GM19351 (cell line): ENCODE measurements around the gene RNASE7.
"Not testable (repeated sequence)": the region's sequence is repeated elsewhere in the genome, so short reads cannot be mapped to it uniquely, and the experiment has no call there.

ENCODE experiments used
- ATAC-seq: cut with Tn5 transposase; IDR thresholded peaks from one replicate; pipeline ENCODE4 v1.9.1; 2021; ENCODE audit warnings: mild to moderate bottlenecking, moderate library complexity; ENCODE audit not compliant: unreplicated experiment

RNASE7 gene

GRCh38 chr14:21023174-21023573 is 19.0 kb upstream of the RNASE7 start:
- ATAC-seq = no peak

DNA sequence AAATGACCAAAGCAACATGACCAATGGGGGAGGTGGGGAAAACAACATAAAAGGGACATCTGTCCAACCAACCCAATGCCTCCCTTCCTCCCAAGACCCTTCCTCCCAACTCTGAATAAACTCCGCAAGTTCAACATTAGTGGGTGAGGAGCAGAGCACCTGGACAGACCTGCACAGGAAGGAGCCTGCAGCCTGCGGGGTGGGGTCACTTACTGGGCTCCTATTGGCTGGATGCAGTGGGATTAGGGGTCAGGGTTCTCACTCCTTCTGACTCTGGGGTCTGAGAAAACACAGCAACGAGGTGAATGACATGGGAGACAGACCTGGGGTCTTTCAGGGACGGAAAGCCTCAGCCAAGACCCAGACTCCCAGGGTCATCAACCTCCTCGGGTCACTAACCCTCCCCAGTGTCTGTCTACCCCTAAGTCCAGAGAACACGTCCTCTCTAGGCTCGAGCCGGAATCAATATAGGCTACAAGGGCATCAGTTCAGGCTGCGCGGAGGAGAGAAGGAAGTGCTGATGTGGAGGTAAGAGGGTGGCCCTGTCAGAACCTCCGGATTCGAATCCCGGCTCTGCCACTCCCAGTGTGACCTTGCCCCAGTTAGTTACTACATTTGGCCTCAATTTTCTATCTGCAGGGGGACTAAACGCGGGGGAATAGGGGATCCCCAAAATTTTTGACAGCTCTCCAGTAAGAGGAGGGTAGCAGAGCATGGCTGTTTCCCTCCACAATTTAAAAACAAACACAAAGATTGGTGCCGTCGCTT is 18.2 kb upstream of the RNASE7 start:
- no peak for ATAC-seq

- no peak for ATAC-seq
These were observed 17.4 kb upstream of the RNASE7 start, which contains the start of gene NDRG2 for GRCh38 chr14:21024585-21025370. Gene NDRG2, minus strand, starts transcription at chr14:21025061. Its CDS starts 1,746 bp downstream, at chr14:21023315.

- ATAC-seq = no peak
These were observed 16.5 kb upstream of the RNASE7 start for GRCh38 chr14:21025371-21026273.

DNA sequence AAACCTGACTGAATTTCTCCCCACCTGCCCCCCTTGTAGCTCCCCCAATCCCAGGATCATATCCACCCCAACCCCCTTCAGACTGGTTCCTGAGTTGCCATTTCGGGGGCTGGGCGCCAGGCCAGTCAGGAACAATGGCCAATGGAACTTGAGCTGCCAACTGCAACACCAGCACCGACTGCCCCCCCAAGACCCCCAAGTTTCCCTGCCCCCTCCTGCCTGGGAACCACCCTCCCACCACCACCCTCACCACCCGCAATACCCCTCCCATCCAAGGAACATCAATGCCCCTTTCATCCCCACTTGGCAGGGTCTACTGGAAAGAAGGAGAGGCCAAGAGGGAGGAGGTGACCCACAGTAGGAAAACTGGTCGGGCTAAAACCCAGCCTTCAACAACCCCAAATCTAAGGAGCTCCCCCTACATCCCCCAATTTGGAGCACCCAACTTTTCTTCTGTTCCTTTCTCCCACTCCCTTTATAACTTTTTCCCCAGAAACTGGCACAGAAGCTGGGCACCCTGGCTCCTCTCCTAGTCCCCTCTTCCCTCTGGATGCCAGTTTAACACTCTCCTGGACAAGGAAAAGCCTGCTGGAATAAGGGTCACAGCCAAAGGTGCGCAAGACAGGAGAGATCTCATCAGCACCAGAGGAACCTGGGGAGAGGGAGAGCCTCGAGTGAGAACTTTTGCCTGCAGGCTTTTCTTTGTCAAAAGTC is 15.7 kb upstream of the RNASE7 start:
- ATAC-seq = no peak

- ATAC-seq = no peak
These were observed 15.2 kb upstream of the RNASE7 start for GRCh38 chr14:21026988-21027315.

DNA sequence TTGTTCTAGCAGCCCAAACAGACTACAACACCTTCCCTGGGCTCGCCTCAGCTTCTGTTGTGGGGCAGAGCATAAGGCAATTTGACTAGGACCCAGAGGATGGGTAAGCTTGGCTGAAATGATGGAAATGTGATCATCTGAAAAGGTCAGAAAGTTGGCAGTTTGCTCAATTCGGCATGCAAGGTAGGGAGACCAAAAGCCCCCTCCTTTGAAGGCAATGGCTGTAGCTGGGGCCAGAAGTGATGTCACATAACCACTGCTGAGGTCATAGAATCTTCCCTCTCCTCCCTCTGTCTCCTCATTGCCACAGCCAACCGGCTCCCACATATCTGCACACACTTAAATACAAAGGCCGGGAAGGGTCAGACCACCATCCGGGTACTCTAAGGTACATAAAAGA is 12.2 kb upstream of the RNASE7 start, which contains the start of gene TPPP2:
TPPP2 (plus strand) TSS at position 301 of the 400 bp plus-strand sequence. CDS start 365 bp downstream, outside the sequence.
- no peak for ATAC-seq

DNA sequence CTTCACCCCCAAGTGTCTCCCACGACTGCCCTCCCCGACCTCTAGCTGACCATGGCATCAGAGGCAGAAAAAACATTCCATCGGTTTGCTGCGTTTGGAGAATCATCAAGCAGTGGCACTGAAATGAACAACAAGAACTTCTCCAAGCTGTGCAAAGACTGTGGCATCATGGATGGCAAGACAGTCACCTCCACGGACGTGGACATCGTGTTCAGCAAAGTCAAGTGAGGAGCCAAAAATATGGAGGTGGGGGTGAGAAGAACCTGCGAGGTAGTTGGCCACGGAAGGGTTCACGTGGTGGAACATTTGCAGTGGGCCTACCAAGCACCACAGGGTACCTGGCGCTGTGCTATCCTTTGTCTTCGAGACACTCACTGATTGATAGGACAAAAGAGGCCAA is 11.6 kb upstream of the RNASE7 start:
- no peak for ATAC-seq

DNA sequence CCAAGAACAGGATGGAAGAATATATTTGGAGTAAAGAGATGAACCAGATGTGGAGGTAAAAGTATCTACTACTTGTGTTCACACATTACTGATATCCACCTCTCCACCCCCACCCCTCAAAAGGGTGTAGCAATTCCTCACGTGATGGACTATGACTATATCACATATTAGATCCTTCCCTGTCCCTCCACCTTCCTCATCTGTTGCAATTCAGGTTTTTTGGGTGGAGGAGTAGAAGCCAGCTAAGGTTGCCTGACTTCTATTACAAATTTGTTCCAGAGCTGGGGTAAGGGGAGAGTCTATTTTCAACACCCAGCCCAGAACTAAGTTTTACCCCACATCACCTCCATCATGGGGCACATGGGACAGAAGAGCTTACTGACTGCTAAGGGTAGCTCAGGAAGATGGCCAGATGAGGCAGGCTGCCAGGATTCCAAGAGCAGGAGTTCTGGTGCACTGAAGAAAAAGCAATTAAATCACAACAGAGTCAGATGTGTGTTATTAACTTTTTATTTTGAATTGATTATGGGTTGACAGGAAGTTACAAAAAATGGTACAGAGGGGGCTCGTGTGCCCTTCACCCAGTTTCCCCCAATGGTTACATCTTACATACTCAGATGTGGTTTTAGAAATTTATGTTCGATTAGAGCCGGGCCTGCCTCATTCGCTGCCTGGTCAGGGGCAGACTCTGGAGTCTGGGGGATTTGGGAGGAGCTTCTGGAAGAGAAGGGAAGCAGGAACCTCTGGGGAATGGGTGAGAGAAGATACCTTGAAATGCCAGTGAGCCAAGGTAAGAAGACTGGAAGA is 9.6 kb upstream of the RNASE7 start:
- ATAC-seq = no peak

- ATAC-seq = no peak
These were observed 8.9 kb upstream of the RNASE7 start for GRCh38 chr14:21033133-21033698.

DNA sequence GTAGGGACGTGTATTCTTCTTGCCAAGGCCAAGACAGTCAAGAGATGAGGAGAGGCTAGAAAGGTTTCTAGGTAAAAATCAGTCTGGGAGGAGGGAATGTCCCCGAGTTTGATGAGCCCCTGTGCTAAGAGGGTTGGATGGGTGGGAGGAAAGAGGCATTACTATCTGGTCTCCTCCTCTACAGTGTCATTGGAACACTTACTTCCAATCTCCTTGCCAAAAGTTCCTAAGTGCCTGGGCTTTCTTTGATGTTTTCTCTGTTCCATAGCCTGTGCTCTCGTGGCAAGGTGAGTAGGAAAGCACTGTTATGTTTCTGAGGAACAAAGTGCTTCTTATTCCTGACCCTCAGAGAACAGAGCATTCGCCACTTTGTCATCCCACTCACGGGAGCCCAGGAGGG is 7.5 kb upstream of the RNASE7 start, which contains the start of gene RNASE13:
RNASE13 (minus strand) TSS at position 101 of the 400 bp plus-strand sequence. CDS start 519 bp downstream, outside the sequence.
- no peak for ATAC-seq

DNA sequence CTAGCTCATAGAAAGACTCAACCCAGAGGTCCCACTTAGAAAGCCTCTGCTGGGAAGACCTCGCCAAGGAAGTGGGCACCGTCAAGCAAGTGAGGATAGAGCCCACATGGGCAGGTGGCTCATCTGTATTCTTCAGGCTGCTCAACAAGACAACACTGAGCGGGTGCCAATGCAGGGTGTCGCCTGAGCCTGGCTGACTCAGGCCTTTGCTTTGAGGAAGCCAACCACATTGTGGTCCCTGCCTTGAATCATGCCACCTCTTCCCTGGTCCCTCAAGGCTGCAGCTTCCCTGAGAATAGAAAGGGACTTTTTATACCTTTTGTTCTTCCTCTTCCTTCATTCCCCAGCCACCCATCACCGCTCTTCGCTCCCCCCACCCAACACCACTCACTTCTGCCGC is 5.4 kb upstream of the RNASE7 start:
- ATAC-seq = no peak

GRCh38 chr14:21037156-21037555 is 5.0 kb upstream of the RNASE7 start:
- no peak for ATAC-seq

DNA sequence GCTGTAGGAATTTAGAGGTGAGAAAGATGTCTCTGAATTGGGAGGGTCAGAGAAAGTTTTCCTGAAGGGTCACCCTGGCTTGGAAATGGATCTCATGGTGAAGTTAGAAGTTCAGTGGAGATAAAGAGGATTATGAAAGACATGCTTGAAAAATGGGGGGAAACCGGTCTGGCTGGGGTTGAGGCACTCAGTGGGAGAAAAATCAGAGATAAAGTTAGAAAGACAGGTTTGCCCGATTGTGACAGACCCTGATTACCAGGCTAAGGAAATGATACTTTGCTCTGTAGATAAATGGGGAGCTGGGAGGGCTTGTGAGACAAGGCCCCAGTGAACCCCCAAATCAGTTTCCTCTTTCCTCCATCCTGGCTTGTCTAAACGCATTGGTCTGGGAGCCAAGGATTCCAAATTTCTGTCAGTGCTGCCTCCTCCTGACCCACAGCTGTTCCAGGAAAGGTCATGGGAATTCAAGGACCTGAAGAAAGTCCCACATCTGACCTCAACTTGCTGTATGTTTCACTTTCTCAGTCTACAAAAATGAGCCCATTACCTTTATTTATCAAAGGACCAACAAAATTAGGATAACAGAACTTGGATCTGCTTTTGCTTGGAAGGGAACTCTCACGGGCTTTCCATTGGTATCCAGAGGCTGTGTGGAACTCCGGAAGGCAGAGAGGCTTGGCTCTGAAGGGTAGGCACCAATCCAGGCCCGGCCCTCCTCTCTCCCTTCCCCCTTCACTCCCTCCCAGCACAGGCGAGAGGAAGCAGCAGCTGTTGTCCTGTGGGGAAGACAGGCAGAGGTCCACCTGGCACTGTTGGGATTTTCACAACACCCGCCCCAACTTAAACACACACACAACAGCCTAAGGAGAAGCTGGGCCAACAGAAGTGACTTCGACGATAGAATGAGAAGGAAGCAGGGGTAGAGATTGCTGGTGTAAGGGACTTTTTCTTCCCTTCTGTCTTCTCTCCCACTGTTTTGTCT is 3.4 kb upstream of the RNASE7 start:
- no peak for ATAC-seq

DNA sequence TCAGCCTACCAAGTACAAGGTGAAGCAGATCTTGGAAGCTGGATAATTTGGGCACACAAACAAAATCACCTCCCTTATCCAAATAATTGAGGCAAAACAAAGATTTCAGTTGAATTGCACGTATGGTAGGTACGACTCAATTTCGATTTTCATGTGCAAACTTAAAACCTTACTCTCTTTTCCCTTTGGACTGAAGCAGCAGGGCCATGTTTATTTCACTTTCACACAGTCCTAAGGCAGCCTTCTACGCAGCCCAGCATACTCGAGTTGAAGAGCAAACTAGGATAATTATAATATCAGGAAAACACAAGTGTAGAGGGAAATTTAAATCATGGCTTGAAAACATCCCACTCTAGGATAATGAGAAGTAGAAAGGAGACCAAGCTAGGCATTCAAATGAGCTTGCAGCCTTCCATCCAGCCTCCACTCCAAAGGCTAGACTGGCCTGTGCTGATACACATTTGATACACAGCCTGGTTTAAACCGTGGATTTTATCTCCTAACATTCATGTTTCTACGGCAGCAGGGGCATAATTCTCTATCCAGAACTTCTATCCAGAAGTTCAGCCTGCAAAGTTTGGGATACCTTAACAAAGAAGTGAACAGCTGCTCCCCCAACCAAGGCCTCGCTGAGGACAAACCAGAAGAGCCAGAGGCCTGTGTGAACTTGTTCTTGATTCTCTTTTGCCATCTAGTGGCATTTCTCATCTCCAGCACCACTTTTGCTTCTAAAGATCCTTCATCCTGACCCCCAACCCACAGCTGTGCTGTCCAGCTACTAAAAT is 2.4 kb upstream of the RNASE7 start:
- ATAC-seq = no peak

DNA sequence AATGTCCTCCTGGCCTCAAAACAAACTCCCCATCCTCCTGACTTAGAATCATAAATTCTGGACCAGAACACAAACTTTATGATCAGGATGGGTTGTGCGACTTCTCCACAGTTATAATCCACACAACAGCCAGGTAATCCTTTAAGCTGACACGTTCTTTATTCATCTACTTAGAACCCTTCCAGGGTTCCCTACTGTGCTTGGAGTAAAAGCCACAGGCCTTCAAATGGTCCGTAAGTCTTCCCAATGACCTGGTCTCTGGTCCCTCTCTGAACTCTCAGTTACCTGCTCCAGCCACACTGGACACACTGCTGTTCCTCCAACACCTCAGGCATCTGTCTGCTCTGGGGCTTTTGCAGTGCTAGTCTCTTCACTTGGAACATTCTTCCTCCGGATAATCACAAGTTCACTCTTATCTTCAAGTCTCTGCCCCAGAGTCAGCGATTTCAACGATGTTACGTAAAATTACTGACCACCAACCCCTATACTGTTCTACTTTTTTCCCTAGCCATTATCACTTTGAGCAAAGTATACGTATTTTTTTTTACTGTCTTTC is 1.7 kb upstream of the RNASE7 start:
- no peak for ATAC-seq

GRCh38 chr14:21040941-21041340 is 1.2 kb upstream of the RNASE7 start:
- not testable (repeated sequence) for ATAC-seq
